ENCODE results near the gene MKLN1. TPM values are rescaled to one million over a fixed set of nuclear protein-coding genes. Genes with fewer than 3 reads are reported as not detected.

Gene MKLN1
- total and polyA plus RNA-seq, 2 of the 4 experiments (the other 2 are of a cell fraction): 17.5 to 52.0 TPM

DNA sequence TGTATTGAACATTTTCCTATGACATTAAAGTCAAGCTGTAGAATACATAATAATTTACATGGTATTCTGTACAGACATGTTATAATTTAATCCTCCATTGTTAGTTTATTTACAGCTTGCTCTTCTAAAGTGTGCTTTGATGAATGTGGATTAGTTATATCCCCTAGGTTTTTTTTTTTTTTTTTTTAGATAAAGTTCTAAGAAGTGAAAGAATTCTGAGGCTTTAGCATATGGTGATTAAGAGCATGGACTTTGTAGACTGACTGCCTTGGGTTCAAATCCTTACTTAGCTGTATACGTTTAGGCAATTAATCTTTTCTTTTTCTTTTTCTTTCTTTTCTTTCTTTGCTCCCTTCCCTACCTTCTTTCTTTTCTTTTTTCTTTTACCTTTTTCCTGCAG, 44.9 kb downstream of the MKLN1 start:
- POLR2A ChIA-PET (ENCODE audit: unreplicated experiment): no interaction called here

More for the DNA sequence above, 44.9 kb downstream of the MKLN1 start:
- H3K4me1 ChIP-seq (ENCODE audit: control insufficient read depth, insufficient read depth, low read length): peaks cover 12% of the 10 kb centered on the region
- peaks cover 4% of the 10 kb centered on the region for H3K9me1 ChIP-seq (ENCODE audit: insufficient read depth, low read length)
- H3K27me3 ChIP-seq (ENCODE audit: control insufficient read depth, insufficient read depth, low read length): no peaks in the 10 kb centered on the region
- no peak overlapping the region for H4K8ac ChIP-seq (ENCODE audit: low read depth in 2 of 2, low read length in 2 of 2)
- no TSS peak for BruUV-seq (replicated peaks)
- DNase-seq (no peak), ATAC-seq (ENCODE audit: low read depth) (no peak)
- H2BK120ac ChIP-seq (ENCODE audit: low read depth, low read length): no peak overlapping the region
- H3K9me3 ChIP-seq (ENCODE audit: control insufficient read depth, insufficient read depth, low read length): no peaks in the 10 kb centered on the region
- H3K27ac ChIP-seq (ENCODE audit: insufficient read depth, low read length): no peak overlapping the region
- no peak overlapping the region for H3K9ac ChIP-seq (ENCODE audit: low read depth, low read length)
- no peak overlapping the region for H3K4me2 ChIP-seq (ENCODE audit: low read depth, low read length)
- intact Hi-C loops (cut with micrococcal nuclease) (no loop called here), in situ Hi-C loops (cut with MboI; ENCODE audit: low sequenced_read_pairs) (no loop called here), dilution Hi-C loops (cut with HindIII; ENCODE audit: low sequenced_read_pairs, unreplicated experiment) (no loop called here)
- H4K91ac ChIP-seq (ENCODE audit: insufficient read depth, low read depth, low read length): no peak overlapping the region
- H3K4ac ChIP-seq (ENCODE audit: low read depth, low read length): no peak overlapping the region
- no peak overlapping the region for H3K56ac ChIP-seq (ENCODE audit: extremely low read depth, insufficient read depth, low read length)
- H2BK15ac ChIP-seq (ENCODE audit: low read depth, low read length): no peak overlapping the region
- peaks cover 21 to 43% of the 10 kb centered on the region in 2 experiments for H3K79me1 ChIP-seq (ENCODE audit: low read depth in 1 of 2, low read length in 2 of 2)
- H4K20me1 ChIP-seq (ENCODE audit: insufficient read depth, low read length): peaks cover 48% of the 10 kb centered on the region
- no CpG with 5 or more reads among the region's 1 CpG for WGBS, 2 experiments (ENCODE audit: extremely low coverage in 2 of 2, insufficient read length in 1 of 2)
- no peaks in the 10 kb centered on the region for H3K36me3 ChIP-seq (ENCODE audit: control insufficient read depth, insufficient read depth, low read length)
- no peak overlapping the region for H2AK5ac ChIP-seq (ENCODE audit: low read depth, low read length)
- no peak overlapping the region for H2BK20ac ChIP-seq (ENCODE audit: low read depth, low read length)
- H3K14ac ChIP-seq (replicated peaks; ENCODE audit: low read depth, low read length): no peak overlapping the region
- no peak for TF ChIP-seq RAD21 (IDR thresholded peaks at IDR 0.05; ENCODE audit: low read length)
- no peak for TF ChIP-seq CHD1 (IDR thresholded peaks at IDR 0.05; ENCODE audit: low read depth, low read length)
- no peak for TF ChIP-seq MAZ (IDR thresholded peaks at IDR 0.05; ENCODE audit: borderline replicate concordance, low read depth, low read length)
- TF ChIP-seq, protein P1, sequence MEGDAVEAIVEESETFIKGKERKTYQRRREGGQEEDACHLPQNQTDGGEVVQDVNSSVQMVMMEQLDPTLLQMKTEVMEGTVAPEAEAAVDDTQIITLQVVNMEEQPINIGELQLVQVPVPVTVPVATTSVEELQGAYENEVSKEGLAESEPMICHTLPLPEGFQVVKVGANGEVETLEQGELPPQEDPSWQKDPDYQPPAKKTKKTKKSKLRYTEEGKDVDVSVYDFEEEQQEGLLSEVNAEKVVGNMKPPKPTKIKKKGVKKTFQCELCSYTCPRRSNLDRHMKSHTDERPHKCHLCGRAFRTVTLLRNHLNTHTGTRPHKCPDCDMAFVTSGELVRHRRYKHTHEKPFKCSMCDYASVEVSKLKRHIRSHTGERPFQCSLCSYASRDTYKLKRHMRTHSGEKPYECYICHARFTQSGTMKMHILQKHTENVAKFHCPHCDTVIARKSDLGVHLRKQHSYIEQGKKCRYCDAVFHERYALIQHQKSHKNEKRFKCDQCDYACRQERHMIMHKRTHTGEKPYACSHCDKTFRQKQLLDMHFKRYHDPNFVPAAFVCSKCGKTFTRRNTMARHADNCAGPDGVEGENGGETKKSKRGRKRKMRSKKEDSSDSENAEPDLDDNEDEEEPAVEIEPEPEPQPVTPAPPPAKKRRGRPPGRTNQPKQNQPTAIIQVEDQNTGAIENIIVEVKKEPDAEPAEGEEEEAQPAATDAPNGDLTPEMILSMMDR (conservative IDR thresholded peaks at IDR 0.05; ENCODE audit: low read depth, low read length): no peak
- no peak for TF ChIP-seq CEBPB (IDR thresholded peaks at IDR 0.05; ENCODE audit: low read depth, low read length)
- TF ChIP-seq FOS (IDR thresholded peaks at IDR 0.05; ENCODE audit: low read depth, low read length): no peak
- TF ChIP-seq BHLHE40 (IDR thresholded peaks at IDR 0.05; ENCODE audit: low read depth, low read length): no peak
- no peak for TF ChIP-seq RCOR1 (IDR thresholded peaks at IDR 0.05; ENCODE audit: insufficient replicate concordance, low read length)
- TF ChIP-seq, protein P2, sequence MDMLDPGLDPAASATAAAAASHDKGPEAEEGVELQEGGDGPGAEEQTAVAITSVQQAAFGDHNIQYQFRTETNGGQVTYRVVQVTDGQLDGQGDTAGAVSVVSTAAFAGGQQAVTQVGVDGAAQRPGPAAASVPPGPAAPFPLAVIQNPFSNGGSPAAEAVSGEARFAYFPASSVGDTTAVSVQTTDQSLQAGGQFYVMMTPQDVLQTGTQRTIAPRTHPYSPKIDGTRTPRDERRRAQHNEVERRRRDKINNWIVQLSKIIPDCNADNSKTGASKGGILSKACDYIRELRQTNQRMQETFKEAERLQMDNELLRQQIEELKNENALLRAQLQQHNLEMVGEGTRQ (IDR thresholded peaks at IDR 0.05; ENCODE audit: low read depth, low read length): no peak
- TF ChIP-seq SMC3 (IDR thresholded peaks at IDR 0.05; ENCODE audit: low read depth, low read length): no peak
- no peak for TF ChIP-seq NFE2L2 (IDR thresholded peaks at IDR 0.05; ENCODE audit: low read depth, low read length)
- no peak for TF ChIP-seq POLR2A (IDR thresholded peaks at IDR 0.05; ENCODE audit: low read depth, low read length)
- TF ChIP-seq, protein P3, sequence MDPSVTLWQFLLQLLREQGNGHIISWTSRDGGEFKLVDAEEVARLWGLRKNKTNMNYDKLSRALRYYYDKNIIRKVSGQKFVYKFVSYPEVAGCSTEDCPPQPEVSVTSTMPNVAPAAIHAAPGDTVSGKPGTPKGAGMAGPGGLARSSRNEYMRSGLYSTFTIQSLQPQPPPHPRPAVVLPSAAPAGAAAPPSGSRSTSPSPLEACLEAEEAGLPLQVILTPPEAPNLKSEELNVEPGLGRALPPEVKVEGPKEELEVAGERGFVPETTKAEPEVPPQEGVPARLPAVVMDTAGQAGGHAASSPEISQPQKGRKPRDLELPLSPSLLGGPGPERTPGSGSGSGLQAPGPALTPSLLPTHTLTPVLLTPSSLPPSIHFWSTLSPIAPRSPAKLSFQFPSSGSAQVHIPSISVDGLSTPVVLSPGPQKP (IDR thresholded peaks at IDR 0.05; ENCODE audit: borderline replicate concordance, low read depth, low read length): no peak
- TF ChIP-seq MAFK (IDR thresholded peaks at IDR 0.05; ENCODE audit: low read depth, low read length): no peak
- no peak for TF ChIP-seq RFX5 (IDR thresholded peaks at IDR 0.05; ENCODE audit: low read depth, low read length)
- no peak for TF ChIP-seq MXI1 (IDR thresholded peaks at IDR 0.05; ENCODE audit: borderline replicate concordance, low read depth, low read length)
- H2AK9ac ChIP-seq (replicated peaks; ENCODE audit: low read depth, low read length, poor library complexity): no peak overlapping the region
- H3K18ac ChIP-seq (ENCODE audit: low read depth, low read length): no peak overlapping the region
- CTCF ChIA-PET: interaction anchor here (1.4 kb wide), 1 partner anchor 304 kb away, joined by 4 read pairs; no protein-coding TSS in a partner anchor
- H2AFZ ChIP-seq (replicated peaks; ENCODE audit: low read length, poor library complexity): no peak overlapping the region
- no peak overlapping the region for H4K5ac ChIP-seq (ENCODE audit: low read depth, low read length)
- H2BK5ac ChIP-seq (ENCODE audit: low read depth, low read length, poor library complexity, severe bottlenecking): no peak overlapping the region
- no peak overlapping the region; the same call in 1 of the 2 replicates for H3K23ac ChIP-seq (ENCODE audit: low read depth, low read length)
- no peak overlapping the region for H3K4me3 ChIP-seq (ENCODE audit: insufficient read depth, low read depth, low read length)
